NCI-H748 (cell line): ENCODE results near the gene GLG1.

Experiments used
- DNase-seq: peaks from one replicate; lab custom pipeline; 2025; ENCODE audit not compliant: unreplicated experiment; lab: John Stamatoyannopoulos, UW

Gene GLG1

GRCh38 chr16:74611721-74612120 is 4.8 kb upstream of the GLG1 start:
- no peak for DNase-seq

DNA sequence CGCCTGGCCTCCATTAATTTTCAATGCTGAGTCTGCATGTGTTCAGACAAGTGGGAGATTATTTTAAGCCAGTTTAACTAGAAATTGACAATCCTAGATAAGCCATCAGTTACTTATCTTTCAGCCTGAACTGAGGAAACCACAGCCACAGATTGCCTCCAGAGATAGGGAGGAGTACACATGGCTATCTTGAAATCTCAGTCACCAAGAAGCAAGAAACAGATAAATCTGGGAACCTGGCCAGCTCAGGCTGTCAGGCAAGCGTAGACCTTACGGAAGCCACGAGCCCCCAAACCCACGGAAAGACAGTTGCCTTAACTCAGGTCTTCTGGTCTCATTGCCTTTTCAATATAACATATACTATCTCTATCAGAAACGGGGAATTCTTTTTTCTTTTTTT is 2.0 kb upstream of the GLG1 start:
- no peak for DNase-seq

DNA sequence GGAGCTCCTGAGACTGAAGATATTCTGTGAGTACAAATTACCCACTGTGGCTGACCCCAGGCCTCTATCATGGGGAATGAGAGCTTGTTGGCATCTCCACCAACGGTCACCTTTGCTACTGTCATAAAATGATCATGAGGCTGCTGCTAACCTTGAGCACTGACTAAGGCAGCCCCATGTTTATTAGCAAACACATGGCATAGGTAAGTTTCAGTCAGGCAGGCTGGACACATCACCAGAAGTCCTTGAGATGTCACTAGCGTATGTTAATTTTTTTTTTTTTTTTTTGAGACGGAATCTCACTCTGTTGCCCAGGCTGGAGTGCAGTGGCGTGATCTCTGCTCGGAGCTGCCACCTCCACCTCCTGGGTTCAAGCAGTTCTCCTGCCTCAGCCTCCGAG is 1.5 kb upstream of the GLG1 start:
- no peak for DNase-seq

DNA sequence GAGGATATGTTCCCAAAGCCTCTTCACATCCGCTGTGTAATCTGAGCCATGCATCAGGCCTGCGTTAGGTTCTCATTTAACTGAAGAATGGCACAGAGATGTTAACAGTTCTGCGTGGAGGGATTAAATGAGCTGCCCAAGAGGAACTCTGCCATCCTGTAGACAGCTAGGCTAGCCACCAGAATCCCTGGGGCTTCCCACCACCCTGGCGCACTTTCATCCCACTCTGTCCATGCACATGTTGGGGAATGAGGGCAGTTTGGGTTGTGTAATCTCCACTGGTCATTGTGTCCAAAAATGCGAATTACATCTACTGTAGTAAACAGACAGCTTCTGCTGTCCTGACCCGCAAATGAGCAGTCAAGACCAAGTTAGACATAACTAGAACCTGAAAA is 1.0 kb upstream of the GLG1 start:
- peak; percentile 56 for DNase-seq

- DNase-seq, result peak; percentile 76
These were observed 522 bp upstream of the GLG1 start for GRCh38 chr16:74607310-74607961.

DNA sequence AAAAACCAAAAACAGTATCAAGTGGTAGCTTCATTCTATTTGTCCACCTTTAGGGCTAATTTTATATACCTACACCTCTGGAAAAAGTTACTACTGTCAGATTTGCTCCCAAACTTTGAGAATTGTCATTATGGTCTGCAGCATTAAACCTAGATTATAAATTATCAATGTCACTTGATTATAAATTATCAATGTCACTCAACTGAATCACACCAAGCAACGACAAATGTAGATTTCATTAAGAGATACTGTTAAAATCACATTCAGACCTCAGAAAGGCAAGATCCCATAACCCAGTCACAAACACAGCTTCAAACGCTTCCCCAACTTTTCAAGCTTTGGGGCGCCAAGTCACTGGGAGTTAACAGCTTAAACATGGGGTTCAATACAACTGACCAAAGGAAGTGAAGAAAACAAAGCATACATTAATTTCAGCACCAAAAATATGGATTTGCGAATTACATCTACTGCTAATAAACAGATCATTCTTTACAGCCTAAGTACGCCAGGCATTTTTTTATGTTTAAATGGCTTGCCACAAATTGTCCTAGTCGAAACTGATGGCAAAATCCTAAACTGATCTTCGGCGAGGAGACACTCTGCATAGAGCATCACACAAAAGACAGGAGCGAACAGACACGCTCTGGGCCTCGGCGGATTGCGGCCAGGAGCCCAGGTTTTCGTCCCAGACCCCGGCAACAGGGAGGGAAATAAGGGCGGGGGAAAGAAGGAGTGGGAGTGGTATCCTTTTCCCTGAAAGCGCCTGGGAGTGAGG is 981 bp downstream of the GLG1 start:
- DNase-seq, result no peak

DNA sequence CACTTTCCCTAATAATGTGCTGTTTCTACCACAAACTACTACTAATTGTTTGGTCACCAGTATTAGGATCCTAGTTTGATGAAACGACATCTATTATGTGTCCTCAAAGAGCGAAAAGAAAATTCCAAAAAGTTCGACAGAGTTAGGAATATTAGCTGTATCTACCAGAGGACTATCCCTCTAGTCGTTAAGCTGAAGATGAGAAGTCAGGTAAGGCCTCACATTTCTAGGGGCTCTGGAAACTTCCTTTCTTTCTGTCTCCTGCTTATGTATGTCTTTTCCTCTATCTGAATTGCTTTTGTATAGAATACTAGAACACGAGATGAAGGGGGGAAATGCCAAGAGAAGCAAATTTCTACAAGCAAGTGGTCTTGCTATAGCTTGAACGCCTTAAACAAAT is 1.6 kb downstream of the GLG1 start:
- no peak for DNase-seq

DNA sequence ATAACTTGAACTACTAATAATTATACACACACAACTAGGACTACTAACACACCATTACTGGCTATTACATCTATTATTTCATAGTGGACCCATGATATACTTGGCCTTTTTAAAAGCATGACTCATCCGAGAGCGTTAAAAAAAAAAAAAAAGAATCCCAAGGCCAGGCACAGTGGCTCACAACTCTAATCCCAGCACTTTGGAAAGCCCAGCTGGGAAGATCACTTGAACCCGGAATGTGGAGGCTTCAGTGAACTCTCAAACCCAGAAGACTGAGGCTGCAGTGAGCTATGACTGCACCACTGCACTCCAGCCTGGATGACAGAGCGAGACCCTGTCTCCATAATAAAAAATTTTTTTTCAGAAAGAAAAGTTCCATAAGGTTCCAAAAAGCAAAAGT is 3.1 kb downstream of the GLG1 start:
- no peak for DNase-seq

DNA sequence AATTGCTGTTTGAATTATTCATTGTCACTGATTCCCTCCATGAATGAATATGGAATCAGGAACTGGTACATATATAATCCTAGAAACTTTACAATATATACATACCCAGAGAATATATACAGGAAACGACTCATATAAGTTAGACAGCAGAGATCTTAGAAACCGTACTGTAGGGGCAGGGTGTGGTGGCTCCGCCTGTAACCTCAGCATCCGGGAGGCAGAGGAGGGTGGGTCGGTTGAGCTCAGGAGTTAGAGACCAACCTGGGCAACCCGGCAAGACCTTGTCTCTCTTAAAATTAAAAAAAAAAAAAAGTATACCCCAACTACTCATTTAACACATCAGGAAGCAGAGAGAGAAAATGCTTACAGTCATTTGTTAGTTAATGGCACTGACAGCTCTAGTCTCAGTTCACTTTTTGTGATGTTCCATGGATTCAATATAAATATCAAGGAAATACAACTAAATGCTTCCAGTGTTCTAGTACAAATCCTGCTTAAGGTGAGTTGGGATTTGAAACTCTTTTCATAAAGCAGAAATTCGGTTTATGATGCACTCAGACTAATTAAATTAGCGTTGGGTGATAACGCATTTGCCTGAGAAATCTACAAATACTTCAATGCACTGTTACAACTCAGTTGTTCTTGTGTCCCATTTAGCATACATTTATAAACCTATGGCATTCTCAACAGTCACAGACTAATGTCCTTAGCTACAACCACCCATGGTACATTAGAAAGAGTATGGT is 5.6 kb downstream of the GLG1 start:
- DNase-seq, result no peak

GRCh38 chr16:74596586-74596985 is 10.3 kb downstream of the GLG1 start:
- no peak for DNase-seq

DNA sequence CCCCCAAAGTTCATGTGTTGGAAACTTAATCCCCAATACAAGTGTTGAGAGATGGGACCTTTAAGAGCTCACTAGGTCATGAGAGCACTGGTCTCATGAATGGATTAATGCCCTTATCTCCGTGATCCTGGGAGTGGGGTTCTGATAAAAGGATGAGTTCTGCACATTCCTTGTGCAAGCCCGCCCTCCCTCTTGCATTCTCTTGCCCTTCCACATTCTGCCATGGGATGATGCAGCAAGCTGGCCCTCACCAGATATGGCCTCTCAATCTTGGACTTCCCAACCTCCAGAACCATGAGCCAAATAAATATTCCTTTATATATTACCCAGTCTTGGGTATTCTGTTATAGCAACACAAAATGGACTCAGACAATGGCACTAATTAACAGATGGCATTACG is 14.1 kb downstream of the GLG1 start:
- DNase-seq, result no peak

DNA sequence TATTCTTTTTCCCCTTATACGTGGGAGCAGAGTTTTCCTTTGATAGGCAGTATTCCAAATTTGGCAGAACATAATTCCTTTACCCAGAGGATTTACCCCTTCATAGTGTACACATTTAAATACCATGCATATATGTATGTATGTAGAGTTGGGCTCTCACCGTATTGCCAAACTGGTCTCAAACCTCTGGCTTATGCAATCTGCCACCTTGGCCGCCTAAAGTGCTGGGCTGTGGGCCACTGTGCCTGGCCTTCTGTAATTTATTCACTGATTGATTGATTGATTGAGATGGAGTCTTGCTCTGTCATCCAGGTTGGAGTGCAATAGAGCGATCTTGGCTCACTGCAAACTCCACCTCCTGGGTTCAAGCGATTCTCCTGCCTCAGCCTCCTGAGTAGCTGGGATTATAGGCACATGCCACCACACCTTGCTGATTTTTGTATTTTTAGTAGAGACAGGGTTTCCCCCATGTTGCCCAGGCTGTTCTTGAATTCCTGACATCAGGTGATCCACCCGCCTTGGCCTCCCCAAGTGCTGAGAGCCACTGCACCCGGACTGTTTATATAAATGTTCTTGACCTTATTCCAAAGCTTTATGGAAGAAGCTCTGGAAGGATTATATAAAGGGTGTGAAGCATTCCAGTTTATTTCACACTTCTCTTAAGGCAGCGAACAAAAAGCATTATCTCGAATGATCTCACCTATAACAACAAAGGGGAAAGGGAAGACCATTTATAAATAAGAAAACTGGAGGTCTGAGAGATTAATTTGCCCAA is 14.9 kb downstream of the GLG1 start:
- DNase-seq, result no peak

GRCh38 chr16:74586948-74587347 is 20.0 kb downstream of the GLG1 start:
- DNase-seq, result no peak

- no peak for DNase-seq
These were observed 21.0 kb downstream of the GLG1 start for GRCh38 chr16:74585846-74586443.

DNA sequence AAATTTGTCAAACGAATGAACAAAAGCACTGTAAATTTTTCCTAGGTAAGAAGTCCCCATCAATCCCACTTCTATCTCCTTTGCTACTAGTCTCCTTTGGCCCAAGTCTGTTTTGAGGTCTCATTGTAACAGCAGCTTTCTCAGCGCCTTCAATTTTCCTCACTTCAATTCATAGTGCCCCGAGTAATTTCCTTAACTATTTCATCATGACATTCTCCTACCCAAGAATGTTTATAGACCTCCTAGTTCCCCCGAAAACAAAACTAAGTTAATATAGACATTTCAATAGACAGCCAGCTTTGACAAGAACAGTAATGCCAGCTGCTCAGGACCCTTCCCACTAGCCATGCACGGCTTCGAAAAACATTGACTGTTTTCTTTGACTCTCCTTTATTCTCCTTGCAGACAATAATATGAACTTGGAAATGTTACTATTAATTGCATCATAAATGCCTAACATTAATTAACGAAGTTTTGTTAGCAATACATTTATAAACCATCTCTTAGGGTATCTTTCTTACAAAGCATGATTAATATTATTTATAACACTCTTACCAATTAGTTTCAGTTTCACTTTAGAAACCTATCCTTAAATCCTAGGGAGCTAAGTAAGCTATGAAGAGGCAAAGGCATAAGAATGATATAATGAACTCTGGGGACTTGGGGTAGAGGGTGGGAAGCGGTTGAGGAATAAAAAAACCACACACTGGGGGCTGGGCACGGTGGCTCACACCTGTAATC is 22.8 kb downstream of the GLG1 start:
- no peak for DNase-seq

GRCh38 chr16:74582970-74583369 is 23.9 kb downstream of the GLG1 start:
- DNase-seq, result no peak

DNA sequence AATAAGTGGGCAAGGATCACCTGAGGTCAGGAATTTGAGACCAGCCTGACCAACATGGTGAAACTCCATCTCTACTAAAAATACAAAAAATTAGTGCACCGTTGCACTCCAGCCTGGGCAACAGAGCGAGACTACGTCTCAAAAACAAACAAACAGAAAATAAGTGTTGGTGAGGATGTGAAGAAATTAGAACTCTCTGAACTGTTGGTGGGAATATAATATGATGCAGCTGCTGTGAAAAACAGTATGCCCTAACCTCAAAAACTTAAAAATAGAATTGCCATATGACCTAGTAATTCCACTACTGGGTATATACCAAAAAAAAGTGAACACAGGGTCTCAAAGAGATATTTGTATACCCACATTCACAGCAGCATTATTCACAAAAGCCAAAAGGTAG is 26.1 kb downstream of the GLG1 start:
- no peak for DNase-seq

DNA sequence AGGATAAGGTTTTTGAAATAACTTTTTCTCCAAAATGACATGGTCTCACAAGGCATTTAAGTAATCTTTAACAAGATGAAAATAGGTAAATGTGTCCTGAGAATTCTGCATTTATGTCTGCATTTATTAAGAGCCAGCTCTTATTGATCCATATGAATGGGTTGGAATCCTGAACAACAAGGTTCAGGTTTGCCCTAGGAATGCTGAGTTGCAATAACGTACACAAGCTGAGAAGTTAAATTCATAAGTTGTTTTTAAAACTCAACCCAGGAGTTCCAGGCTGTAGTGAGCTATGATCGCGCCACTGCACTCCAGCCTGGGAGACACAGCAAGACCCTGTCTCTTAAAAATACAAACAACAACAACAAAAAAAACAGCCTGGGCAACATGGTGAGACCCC is 28.1 kb downstream of the GLG1 start:
- no peak for DNase-seq

DNA sequence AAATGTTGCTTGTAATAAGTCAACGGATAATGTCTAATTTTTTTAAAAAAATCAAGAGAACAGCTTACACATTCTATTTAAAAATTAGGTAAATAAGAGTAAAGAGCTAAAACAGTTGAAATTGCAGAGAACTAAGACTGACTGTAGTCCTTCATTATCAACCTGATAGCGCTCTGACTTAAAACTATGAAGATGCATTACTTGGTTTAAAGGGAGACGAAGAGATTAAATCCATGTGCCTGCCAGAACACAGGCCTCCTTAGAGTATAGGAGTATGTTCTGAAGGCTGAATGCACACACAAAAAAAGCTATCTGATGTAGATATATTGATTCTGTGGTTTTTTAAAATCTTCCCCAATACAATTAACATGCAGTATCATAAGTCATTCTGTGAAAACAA is 28.5 kb downstream of the GLG1 start:
- DNase-seq, result no peak

DNA sequence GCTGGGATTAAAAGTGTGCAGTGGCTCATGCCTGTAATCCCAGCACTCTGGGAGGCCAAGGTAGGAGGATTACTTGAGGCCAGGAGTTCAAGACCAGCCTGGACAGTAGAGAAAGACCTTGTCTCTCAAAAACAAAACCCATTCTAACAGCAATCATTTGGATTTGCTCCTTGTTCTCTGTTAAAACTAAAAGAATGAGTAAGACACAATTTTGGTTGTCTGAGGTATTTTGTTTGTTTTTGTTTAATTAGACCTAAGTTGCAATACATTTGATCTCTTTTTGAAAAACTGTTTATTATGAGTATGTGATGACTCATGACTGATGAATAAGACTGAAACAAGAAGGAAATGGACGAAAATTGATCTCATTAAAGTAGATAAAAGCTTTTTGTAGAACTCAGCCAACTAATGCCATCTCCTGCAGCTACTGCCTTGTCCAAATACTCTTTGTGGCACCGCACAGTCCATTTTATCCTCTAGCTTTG is 29.0 kb downstream of the GLG1 start:
- peak; percentile 2 for DNase-seq
